Immature natural killer cell (primary cell): ENCODE data around the gene CD82. TPM values are rescaled to one million over a fixed set of nuclear protein-coding genes. Genes with fewer than 3 reads are reported as not detected.
"Not testable (repeated sequence)": the region's sequence is repeated elsewhere in the genome, so short reads cannot be mapped to it uniquely, and the experiment has no call there.

Source experiments
- DNase-seq, 3 donors: peaks; one replicate each; pipeline ENCODE4 v3.0.0; 2022; ENCODE audit warnings: mixed read lengths in 1 of 3
- H3K27ac Mint-ChIP-seq, 6 donors: one replicate each; pipeline ENCODE4 v1.8.0; 2020; ENCODE audit warnings: mixed read lengths in 6 of 6, mild to moderate bottlenecking in 5 of 6, inconsistent platforms in 4 of 6, moderate library complexity in 3 of 6
- H3K27me3 Mint-ChIP-seq, 3 donors: one replicate each; pipeline ENCODE4 v1.8.0; 2020 to 2021; ENCODE audit warnings: low read depth in 3 of 3, mild to moderate bottlenecking in 3 of 3, mixed read lengths in 3 of 3, moderate library complexity in 3 of 3, inconsistent platforms in 1 of 3
- H3K36me3 Mint-ChIP-seq, 3 donors: one replicate each; pipeline ENCODE4 v1.8.0; 2020; ENCODE audit warnings: mixed read lengths in 3 of 3, inconsistent platforms in 2 of 3, mild to moderate bottlenecking in 2 of 3
- H3K4me1 Mint-ChIP-seq, 2 donors: one replicate each; pipeline ENCODE4 v1.8.0; 2020; ENCODE audit warnings: inconsistent platforms in 2 of 2, mild to moderate bottlenecking in 2 of 2, mixed read lengths in 2 of 2, moderate library complexity in 1 of 2
- H3K4me3 Mint-ChIP-seq, 5 donors: one replicate each; pipeline ENCODE4 v1.8.0; 2020; ENCODE audit warnings: mild to moderate bottlenecking in 5 of 5, mixed read lengths in 5 of 5, inconsistent platforms in 3 of 5, moderate library complexity in 3 of 5
- H3K9me3 Mint-ChIP-seq, 6 donors: one replicate each; pipeline ENCODE4 v1.8.0; 2020; ENCODE audit warnings: mild to moderate bottlenecking in 6 of 6, mixed read lengths in 6 of 6, inconsistent platforms in 4 of 6, moderate library complexity in 3 of 6
- polyA plus RNA-seq, 3 donors: library from polyadenylated mRNA; unstranded; fragments of 300-500 nt; fragmentation: Illumina TruSeq; gene quantifications; one replicate each; pipeline ENCODE4 v1.2.3, GENCODE V29; 2021

The CD82 gene
- polyA plus RNA-seq, 3 donors from 2014 or later = 9.7 to 15.7 (median 10.7) TPM

- H3K4me3 Mint-ChIP-seq = no peak overlapping the region
- no peak for DNase-seq
- H3K4me1 Mint-ChIP-seq = no peaks in the 10 kb centered on the region
- no peaks in the 10 kb centered on the region for H3K36me3 Mint-ChIP-seq
- no peaks in the 10 kb centered on the region for H3K9me3 Mint-ChIP-seq
- peaks cover 0 to 17% (median 9%) of the 10 kb centered on the region in 3 donors for H3K27me3 Mint-ChIP-seq
- no peak overlapping the region for H3K27ac Mint-ChIP-seq
These were observed 64.4 kb downstream of the CD82 start for GRCh38 chr11:44629732-44630345.

GRCh38 chr11:44630511-44631210, 65.2 kb downstream of the CD82 start:
- Mint-ChIP-seq H3K9me3 (no peaks in the 10 kb centered on the region), H3K36me3 (no peaks in the 10 kb centered on the region), H3K4me3 (no peak overlapping the region), H3K27ac (no peak overlapping the region), H3K4me1 (no peaks in the 10 kb centered on the region), H3K27me3 (peaks cover 0 to 21% (median 5%) of the 10 kb centered on the region in 3 donors)
- DNase-seq = no peak

GRCh38 chr11:44631831-44632230, 66.4 kb downstream of the CD82 start:
- no peak for DNase-seq
- H3K27me3 Mint-ChIP-seq = peaks cover 0 to 21% (median 4%) of the 10 kb centered on the region in 3 donors
- H3K4me3 Mint-ChIP-seq = no peak overlapping the region
- H3K4me1 Mint-ChIP-seq = no peaks in the 10 kb centered on the region
- no peaks in the 10 kb centered on the region for H3K9me3 Mint-ChIP-seq
- no peak overlapping the region for H3K27ac Mint-ChIP-seq
- H3K36me3 Mint-ChIP-seq = no peaks in the 10 kb centered on the region

- no peaks in the 10 kb centered on the region for H3K36me3 Mint-ChIP-seq
- H3K27me3 Mint-ChIP-seq = peaks cover 0 to 21% (median 9%) of the 10 kb centered on the region in 3 donors
- DNase-seq = no peak
- H3K4me1 Mint-ChIP-seq = no peaks in the 10 kb centered on the region
- H3K9me3 Mint-ChIP-seq = no peaks in the 10 kb centered on the region
- H3K27ac Mint-ChIP-seq = no peak overlapping the region
- no peak overlapping the region for H3K4me3 Mint-ChIP-seq
These were observed 67.1 kb downstream of the CD82 start for GRCh38 chr11:44632466-44633123.

- Mint-ChIP-seq H3K9me3 (no peaks in the 10 kb centered on the region), H3K27me3 (peaks cover 0 to 22% (median 9%) of the 10 kb centered on the region in 3 donors), H3K4me3 (no peak overlapping the region), H3K27ac (no peak overlapping the region), H3K36me3 (no peaks in the 10 kb centered on the region), H3K4me1 (no peaks in the 10 kb centered on the region)
- no peak for DNase-seq
These were observed 68.2 kb downstream of the CD82 start for GRCh38 chr11:44633641-44634040.

- Mint-ChIP-seq H3K36me3 (no peaks in the 10 kb centered on the region), H3K27me3 (peaks cover 0 to 24% (median 9%) of the 10 kb centered on the region in 3 donors), H3K9me3 (no peaks in the 10 kb centered on the region), H3K4me3 (no peak overlapping the region), H3K27ac (no peak overlapping the region), H3K4me1 (no peaks in the 10 kb centered on the region)
- no peak for DNase-seq
These were observed 69.2 kb downstream of the CD82 start for GRCh38 chr11:44634401-44635281.

GRCh38 chr11:44637487-44637886, 72.0 kb downstream of the CD82 start:
- no peak overlapping the region for H3K27ac Mint-ChIP-seq
- H3K27me3 Mint-ChIP-seq = peaks cover 4 to 29% (median 11%) of the 10 kb centered on the region in 3 donors
- no peak for DNase-seq
- peaks cover 0 to 5% (median 4%) of the 10 kb centered on the region in 6 donors for H3K9me3 Mint-ChIP-seq
- H3K36me3 Mint-ChIP-seq = no peaks in the 10 kb centered on the region
- no peaks in the 10 kb centered on the region for H3K4me1 Mint-ChIP-seq
- no peak overlapping the region for H3K4me3 Mint-ChIP-seq

- Mint-ChIP-seq H3K27ac (no peak overlapping the region), H3K9me3 (peaks cover 5 to 10% (median 8%) of the 10 kb centered on the region in 6 donors), H3K4me3 (no peak overlapping the region), H3K36me3 (peaks cover 0 to 5% (median 4%) of the 10 kb centered on the region in 3 donors), H3K27me3 (peaks cover 5 to 28% (median 11%) of the 10 kb centered on the region in 3 donors), H3K4me1 (no peaks in the 10 kb centered on the region)
- DNase-seq = no peak
These were observed 72.6 kb downstream of the CD82 start for GRCh38 chr11:44638032-44638431.

GRCh38 chr11:44643217-44643616, 77.8 kb downstream of the CD82 start:
- no peak for DNase-seq
- Mint-ChIP-seq H3K9me3 (peaks cover 10 to 27% (median 16%) of the 10 kb centered on the region in 6 donors), H3K36me3 (peaks cover 0 to 7% (median 4%) of the 10 kb centered on the region in 3 donors), H3K4me1 (no peaks in the 10 kb centered on the region), H3K4me3 (no peak overlapping the region), H3K27me3 (peaks cover 7 to 36% (median 10%) of the 10 kb centered on the region in 3 donors), H3K27ac (no peak overlapping the region)

- DNase-seq = no peak
- Mint-ChIP-seq H3K27me3 (peaks cover 4 to 24% (median 13%) of the 10 kb centered on the region in 3 donors), H3K4me1 (no peaks in the 10 kb centered on the region), H3K36me3 (peaks cover 0 to 7% (median 4%) of the 10 kb centered on the region in 3 donors), H3K4me3 (no peak overlapping the region), H3K9me3 (peaks cover 10 to 27% (median 16%) of the 10 kb centered on the region in 6 donors), H3K27ac (no peak overlapping the region)
These were observed 80.4 kb downstream of the CD82 start for GRCh38 chr11:44645827-44646226.

- not testable (repeated sequence) for H3K4me1 Mint-ChIP-seq, H3K36me3 Mint-ChIP-seq, H3K4me3 Mint-ChIP-seq, DNase-seq, H3K27ac Mint-ChIP-seq
- Mint-ChIP-seq H3K27me3 (peaks cover 3 to 26% (median 16%) of the 10 kb centered on the region in 3 donors), H3K9me3 (peaks cover 8 to 24% (median 13%) of the 10 kb centered on the region in 6 donors)
These were observed 81.9 kb downstream of the CD82 start for GRCh38 chr11:44647255-44647955.

GRCh38 chr11:44648109-44648508, 82.6 kb downstream of the CD82 start:
- Mint-ChIP-seq H3K4me1 (no peaks in the 10 kb centered on the region), H3K27me3 (peaks cover 2 to 24% (median 16%) of the 10 kb centered on the region in 3 donors), H3K36me3 (peaks cover 0 to under 1% (median 0%) of the 10 kb centered on the region in 3 donors), H3K9me3 (peaks cover 4 to 17% (median 7%) of the 10 kb centered on the region in 6 donors), H3K4me3 (no peak overlapping the region), H3K27ac (no peak overlapping the region)
- DNase-seq = no peak
